NB4 (cell line): ENCODE measurements around the gene FANCI.

Experiments
- POLR2A ChIP-seq: IDR thresholded peaks from 2 replicates; pipeline ENCODE4 v1.6.1; 2011; ENCODE audit warnings: mild to moderate bottlenecking; ENCODE audit not compliant: insufficient read length; ENCODE audit errors: extremely low read depth
- TF ChIP-seq, protein P1 (sequence below): IDR thresholded peaks from 2 replicates; pipeline ENCODE4 v1.6.1; 2011; ENCODE audit warnings: low read depth, low read length

DNA sequence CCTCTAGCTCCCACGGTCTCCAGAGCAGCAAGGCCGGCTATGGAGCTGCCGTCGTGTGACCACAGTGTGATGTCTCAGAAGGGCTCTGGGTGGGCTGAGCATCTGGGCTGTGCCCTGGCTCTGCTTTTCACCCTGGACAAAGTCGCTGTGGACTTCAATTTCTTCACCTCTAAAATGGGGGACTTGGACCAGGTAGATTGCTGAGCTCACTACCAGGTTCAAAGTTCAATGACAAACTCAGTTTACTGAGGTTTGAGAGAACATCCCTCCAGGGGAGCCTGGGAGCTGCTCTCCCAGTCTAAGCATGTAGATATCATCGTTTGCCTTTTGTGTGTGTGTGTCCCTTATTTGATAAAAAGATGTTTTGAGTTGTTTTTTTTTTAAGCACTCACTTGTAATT is 47.5 kb upstream of the FANCI start:
- TF ChIP-seq POLR2A: no peak
- TF ChIP-seq, protein P1, sequence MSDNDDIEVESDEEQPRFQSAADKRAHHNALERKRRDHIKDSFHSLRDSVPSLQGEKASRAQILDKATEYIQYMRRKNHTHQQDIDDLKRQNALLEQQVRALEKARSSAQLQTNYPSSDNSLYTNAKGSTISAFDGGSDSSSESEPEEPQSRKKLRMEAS: no peak
